Kidney tubule cell (primary cell): Measurements from ENCODE around the gene FRK.

Experiments used
- DNase-seq: peaks from one replicate; pipeline ENCODE4 v3.0.0-alpha.2; 2018; ENCODE audit warnings: low spot score

FRK gene

GRCh38 chr6:116034327-116034726, 26.4 kb downstream of the FRK start:
- DNase-seq = peak; percentile 58

GRCh38 chr6:116033687-116034303, 26.9 kb downstream of the FRK start:
- DNase-seq = no peak

GRCh38 chr6:116030770-116031169, 29.9 kb downstream of the FRK start:
- DNase-seq = no peak

- DNase-seq = no peak
Measured at GRCh38 chr6:116029535-116029934, 31.2 kb downstream of the FRK start.

GRCh38 chr6:116028233-116028632, 32.5 kb downstream of the FRK start:
- no peak for DNase-seq

- no peak for DNase-seq
Measured at GRCh38 chr6:116027801-116028200, 32.9 kb downstream of the FRK start.

- DNase-seq = no peak
Measured at GRCh38 chr6:116025405-116025804, 35.3 kb downstream of the FRK start.

GRCh38 chr6:116022841-116023445, 37.7 kb downstream of the FRK start:
- no peak for DNase-seq

GRCh38 chr6:116020738-116021137, 40.0 kb downstream of the FRK start:
- DNase-seq = no peak

- DNase-seq = no peak
Measured at GRCh38 chr6:116019428-116019827, 41.3 kb downstream of the FRK start.

GRCh38 chr6:116018976-116019375, 41.7 kb downstream of the FRK start:
- no peak for DNase-seq

GRCh38 chr6:116017546-116018295, 43.0 kb downstream of the FRK start:
- DNase-seq = no peak

GRCh38 chr6:116016846-116017545, 43.7 kb downstream of the FRK start:
- DNase-seq = no peak

- no peak for DNase-seq
Measured at GRCh38 chr6:116015983-116016382, 44.7 kb downstream of the FRK start.

- DNase-seq = peak; percentile 49
Measured at GRCh38 chr6:116015561-116015960, 45.1 kb downstream of the FRK start.

- peak; percentile 76 for DNase-seq
Measured at GRCh38 chr6:116012951-116013350, 47.7 kb downstream of the FRK start.

- peak; percentile 6 for DNase-seq
Measured at GRCh38 chr6:116012471-116012949, 48.2 kb downstream of the FRK start.

- peak; percentile 93 for DNase-seq
Measured at GRCh38 chr6:116011520-116011919, 49.2 kb downstream of the FRK start.

- peak; percentile 76 for DNase-seq
Measured at GRCh38 chr6:116010790-116011401, 49.8 kb downstream of the FRK start.

- no peak for DNase-seq
Measured at GRCh38 chr6:116010386-116010785, 50.3 kb downstream of the FRK start.

GRCh38 chr6:116008470-116009243, 52.0 kb downstream of the FRK start:
- peak; percentile 90 for DNase-seq
